DND-41 (cell line): ENCODE measurements around the gene ZNF629.

ENCODE experiments used
- CTCF ChIP-seq: IDR thresholded peaks from 2 replicates; pipeline ENCODE4 v1.5.1; 2012; ENCODE audit warnings: borderline replicate concordance, low read length, moderate library complexity, mild to moderate bottlenecking; ENCODE audit not compliant: poor library complexity, severe bottlenecking; ENCODE audit errors: extremely low read depth
- EZH2 ChIP-seq: IDR thresholded peaks from 3 replicates; pipeline ENCODE4 v1.6.1; 2012; ENCODE audit warnings: borderline replicate concordance, low read depth, mild to moderate bottlenecking, moderate library complexity, low read length, inconsistent platforms; ENCODE audit not compliant: severe bottlenecking

- TF ChIP-seq CTCF (no peak), EZH2 (no peak)
These were observed 9.3 kb downstream of the ZNF629 start for GRCh38 chr16:30777591-30778297.
